Hepatocyte (in vitro differentiated cells): ENCODE data around the gene PCSK6. TPM values are rescaled to one million over a fixed set of nuclear protein-coding genes. Genes with fewer than 3 reads are reported as not detected.

Experiments used
- DNase-seq: peaks from one replicate; pipeline ENCODE4 v3.0.0-alpha.2; 2016; ENCODE audit warnings: low spot score
- H2AFZ ChIP-seq: fragments of 200-600 bp; sonication (generic); 2 replicates; pipeline ENCODE4 v1.6.0; 2016; ENCODE audit warnings: antibody characterized with exemption, mild to moderate bottlenecking
- H3K27ac ChIP-seq: fragments of 200-600 bp; sonication (generic); 2 replicates; pipeline ENCODE4 v1.5.1; 2016; ENCODE audit warnings: mild to moderate bottlenecking
- H3K27me3 ChIP-seq: fragments of 200-600 bp; sonication (generic); 2 replicates; pipeline ENCODE4 v1.6.1; 2016
- H3K36me3 ChIP-seq: fragments of 200-600 bp; sonication (generic); replicated peaks from 2 replicates; pipeline ENCODE4 v1.5.1; 2016; ENCODE audit warnings: low read depth; ENCODE audit not compliant: insufficient read depth
- H3K4me1 ChIP-seq: fragments of 200-600 bp; sonication (generic); 2 replicates; pipeline ENCODE4 v1.5.1; 2016; ENCODE audit warnings: mild to moderate bottlenecking, moderate library complexity; ENCODE audit not compliant: insufficient read depth
- H3K4me2 ChIP-seq: fragments of 200-600 bp; sonication (generic); 2 replicates; pipeline ENCODE4 v1.6.0; 2016
- H3K4me3 ChIP-seq: fragments of 200-600 bp; sonication (generic); 2 replicates; pipeline ENCODE4 v1.5.1; 2016; ENCODE audit warnings: mild to moderate bottlenecking
- H3K79me2 ChIP-seq: fragments of 200-600 bp; sonication (generic); 2 replicates; pipeline ENCODE4 v1.6.0; 2017; ENCODE audit warnings: mild to moderate bottlenecking
- H3K9me2 ChIP-seq: fragments of 200-600 bp; sonication (generic); replicated peaks from 2 replicates; pipeline ENCODE4 v1.6.0; 2017; ENCODE audit warnings: mild to moderate bottlenecking; ENCODE audit not compliant: insufficient read depth
- H3K9me3 ChIP-seq: fragments of 200-600 bp; sonication (generic); 2 replicates; pipeline ENCODE4 v1.5.1; 2016; ENCODE audit warnings: low read depth, mild to moderate bottlenecking
- H4K20me1 ChIP-seq: fragments of 200-600 bp; sonication (generic); 2 replicates; pipeline ENCODE4 v1.6.0; 2016; ENCODE audit warnings: mild to moderate bottlenecking; ENCODE audit not compliant: insufficient read depth, poor library complexity, severe bottlenecking
- CTCF ChIP-seq: fragments of 200-600 bp; sonication (generic); IDR thresholded peaks from 2 replicates; pipeline ENCODE4 v1.5.1; 2016; ENCODE audit warnings: antibody characterized with exemption, mild to moderate bottlenecking; ENCODE audit not compliant: poor library complexity
- EZH2 ChIP-seq: fragments of 200-600 bp; sonication (generic); IDR thresholded peaks from 2 replicates; pipeline ENCODE4 v1.6.1; 2016; ENCODE audit warnings: antibody characterized with exemption, mild to moderate bottlenecking, borderline replicate concordance
- EZH2phosphoT487 ChIP-seq: fragments of 200-600 bp; sonication (generic); IDR thresholded peaks from one replicate; pipeline ENCODE4 v1.6.1; 2018; ENCODE audit warnings: antibody characterized with exemption, mild to moderate bottlenecking, low read depth, moderate library complexity; ENCODE audit not compliant: unreplicated experiment, severe bottlenecking
- WGBS: methylation state at CpG from one replicate; pipeline ENCODE4 v1.1.6; 2016; ENCODE audit warnings: low lambda C conversion rate; ENCODE audit errors: missing lambda C conversion rate; 5-methylcytosine and 5-hydroxymethylcytosine counted together
- polyA plus RNA-seq: library from polyadenylated mRNA; unstranded; fragments of >200 nt; fragmentation: Nextera tagmentation; extraction: Ambion mirVana; gene quantifications from 2 replicates; pipeline ENCODE4 v1.2.1, GENCODE V29; 2016
- total RNA-seq: library from RNA; depleted of rRNA; stranded (reverse); fragments of >200 nt; gene quantifications from 2 replicates; pipeline ENCODE4 v1.2.3, GENCODE V29; 2014

Gene PCSK6
- total and polyA plus RNA-seq, 2 experiments from 2014 or later = 31.7 to 40.5 TPM

- Histone ChIP-seq H3K27ac (no peak overlapping the region), H3K27me3 (no peaks in the 10 kb centered on the region), H3K36me3 (no peaks in the 10 kb centered on the region), H3K4me1 (peaks cover 9% of the 10 kb centered on the region), H3K79me2 (no peaks in the 10 kb centered on the region), H3K9me3 (no peaks in the 10 kb centered on the region), H3K4me3 (no peak overlapping the region), H2AFZ (no peak overlapping the region), H3K9me2 (no peaks in the 10 kb centered on the region), H4K20me1 (no peaks in the 10 kb centered on the region), H3K4me2 (no peak overlapping the region)
- no peak for DNase-seq
- WGBS = 77% methylated on average over 18 of the region's 18 CpGs
- no peak for TF ChIP-seq EZH2
- TF ChIP-seq CTCF = no peak
- TF ChIP-seq EZH2phosphoT487 = no peak
Measured at GRCh38 chr15:101505610-101506337, 16.3 kb upstream of the PCSK6 start.

GRCh38 chr15:101504866-101505609 lies 15.5 kb upstream of the PCSK6 start:
- H3K4me2 ChIP-seq = no peak overlapping the region
- no peaks in the 10 kb centered on the region for H3K27me3 ChIP-seq
- H3K79me2 ChIP-seq = no peaks in the 10 kb centered on the region
- no peaks in the 10 kb centered on the region for H3K36me3 ChIP-seq
- H2AFZ ChIP-seq = no peak overlapping the region
- no peaks in the 10 kb centered on the region for H4K20me1 ChIP-seq
- 91% methylated on average over 17 of the region's 17 CpGs for WGBS
- no peaks in the 10 kb centered on the region for H3K9me2 ChIP-seq
- H3K4me3 ChIP-seq = no peak overlapping the region
- no peak for TF ChIP-seq CTCF
- no peak for TF ChIP-seq EZH2
- TF ChIP-seq EZH2phosphoT487 = no peak
- H3K27ac ChIP-seq = no peak overlapping the region
- no peaks in the 10 kb centered on the region for H3K9me3 ChIP-seq
- DNase-seq = no peak
- H3K4me1 ChIP-seq = peaks cover 9% of the 10 kb centered on the region

DNA sequence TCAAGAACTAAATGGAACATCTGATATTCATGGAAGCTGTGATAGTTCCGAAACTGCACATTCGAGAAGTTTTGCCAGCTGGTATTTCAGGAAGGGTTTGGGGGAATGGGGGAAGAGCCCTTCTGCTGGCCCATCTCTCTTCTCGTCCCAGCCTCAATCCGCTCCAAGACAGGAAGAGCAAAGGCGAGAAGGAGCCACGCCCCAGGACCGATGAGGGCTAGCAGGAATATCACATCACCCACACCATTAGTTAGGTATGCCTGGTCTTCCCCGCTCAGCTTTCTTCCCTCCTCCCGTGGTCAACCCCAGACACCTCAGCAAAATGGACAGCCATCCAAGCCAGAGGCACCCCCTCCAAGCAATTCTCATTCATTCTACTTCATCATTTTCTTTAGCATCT lies 14.9 kb upstream of the PCSK6 start:
- peaks cover 9% of the 10 kb centered on the region for H3K4me1 ChIP-seq
- no peak for DNase-seq
- H2AFZ ChIP-seq = no peak overlapping the region
- no peaks in the 10 kb centered on the region for H4K20me1 ChIP-seq
- no peaks in the 10 kb centered on the region for H3K9me3 ChIP-seq
- 90% methylated on average over 9 of the region's 9 CpGs for WGBS
- no peak overlapping the region for H3K4me2 ChIP-seq
- no peaks in the 10 kb centered on the region for H3K79me2 ChIP-seq
- no peaks in the 10 kb centered on the region for H3K9me2 ChIP-seq
- H3K36me3 ChIP-seq = no peaks in the 10 kb centered on the region
- H3K27ac ChIP-seq = no peak overlapping the region
- no peaks in the 10 kb centered on the region for H3K27me3 ChIP-seq
- no peak for TF ChIP-seq EZH2phosphoT487
- no peak for TF ChIP-seq EZH2
- TF ChIP-seq CTCF = no peak
- no peak overlapping the region for H3K4me3 ChIP-seq
